Upper lobe of left lung (tissue), 6 donors: ENCODE data around the gene TEAD4. TPM values are rescaled to one million over a fixed set of nuclear protein-coding genes. Genes with fewer than 3 reads are reported as not detected.

Source experiments
- ATAC-seq, 2 donors: fragments of 200-7000 bp; cut with Tn5 transposase; one replicate each; pipeline ENCODE4 v1.9.1; 2022; ENCODE audit warnings: mild to moderate bottlenecking in 2 of 2, moderate library complexity in 2 of 2; ENCODE audit not compliant: low FRiP score in 2 of 2
- DNase-seq, 2 donors: peaks; one replicate each; pipeline ENCODE4 v3.0.0-alpha.2; 2019 to 2020
- H3K27ac ChIP-seq, 4 donors: fragments of 200-600 bp; sonication (generic); one replicate each; pipeline ENCODE4 v1.5.1; 2016 to 2019
- H3K27me3 ChIP-seq, 4 donors: fragments of 200-600 bp; sonication (generic); one replicate each; pipeline ENCODE4 v1.5.1; 2017 to 2019
- H3K36me3 ChIP-seq, 4 donors: fragments of 200-600 bp; sonication (generic); one replicate each; pipeline ENCODE4 v1.5.1; 2016 to 2019
- H3K4me1 ChIP-seq, 4 donors: fragments of 200-600 bp; sonication (generic); one replicate each; pipeline ENCODE4 v1.5.1; 2018 to 2019
- H3K4me3 ChIP-seq, 4 donors: fragments of 200-600 bp; sonication (generic); one replicate each; pipeline ENCODE4 v1.5.1; 2017 to 2019; ENCODE audit warnings: mild to moderate bottlenecking in 2 of 4, moderate library complexity in 1 of 4
- H3K9me3 ChIP-seq, 4 donors: fragments of 200-600 bp; sonication (generic); one replicate each; pipeline ENCODE4 v1.5.1; 2018 to 2019
- CTCF ChIP-seq, 6 experiments: fragments of 450-650 bp in 4 of 6; fragments of 200-600 bp in 2 of 6; sonication (generic) in 2 of 6; IDR thresholded peaks; one replicate each; pipeline ENCODE4 v1.5.1; 2016 to 2019; ENCODE audit warnings: antibody characterized with exemption in 6 of 6
- EP300 ChIP-seq, 4 donors: sonication (generic); formaldehyde crosslinking; IDR thresholded peaks; one replicate each; pipeline ENCODE4 v1.5.1; 2017; ENCODE audit warnings: antibody characterized with exemption in 4 of 4, control low read depth in 2 of 4
- POLR2A ChIP-seq, 4 donors: fragments of 450-650 bp; IDR thresholded peaks; one replicate each; pipeline ENCODE4 v1.5.1; 2016 to 2017; ENCODE audit warnings: antibody characterized with exemption in 4 of 4, mild to moderate bottlenecking in 2 of 4
- POLR2AphosphoS5 ChIP-seq, 2 donors: sonication (generic); formaldehyde crosslinking; IDR thresholded peaks; one replicate each; pipeline ENCODE4 v1.5.1; 2017; ENCODE audit warnings: antibody characterized with exemption in 2 of 2
- WGBS, 2 donors: methylation state at CpG; one replicate each; pipeline ENCODE4 v1.1.5; 2017 to 2018; 5-methylcytosine and 5-hydroxymethylcytosine counted together
- total RNA-seq, 6 donors: library from RNA; depleted of rRNA in 4 of 6; stranded (reverse); fragments of >200 nt in 4 of 6; gene quantifications; one replicate each; pipeline versions ENCODE4 v1.1.0 to v1.2.1, GENCODE V29; 2016 to 2021
- donor health status: DM: no; HTN: no; CAD: no; lungs with moderate emphysema.
- donor health status: DM: no; HTN: yes; CAD: no; lungs with severe emphysema.

Gene TEAD4
- total RNA-seq, 6 donors from 2014 or later, result 14.5 to 52.0 (median 43.2) TPM

GRCh38 chr12:2992724-2993123 is 33.5 kb downstream of the TEAD4 start:
- WGBS, 2 donors, result 81 to 85% methylated on average over 5 of the region's 5 CpGs
- DNase-seq, result no peak
- Histone ChIP-seq H3K4me3 (no peak overlapping the region), H3K4me1 (no peaks in the 10 kb centered on the region), H3K27ac (no peak overlapping the region), H3K9me3 (no peaks in the 10 kb centered on the region), H3K36me3 (peaks cover 0 to 24% (median 2%) of the 10 kb centered on the region in 4 donors), H3K27me3 (no peaks in the 10 kb centered on the region)
- TF ChIP-seq POLR2A (IDR thresholded peaks at IDR 0.05), result no peak
- TF ChIP-seq EP300 (IDR thresholded peaks at IDR 0.05), result no peak
- no peak for TF ChIP-seq POLR2AphosphoS5 (IDR thresholded peaks at IDR 0.05)
- no peak for TF ChIP-seq CTCF (IDR thresholded peaks at IDR 0.05)
- ATAC-seq, result no peak

- TF ChIP-seq POLR2A (IDR thresholded peaks at IDR 0.05) (no peak), POLR2AphosphoS5 (IDR thresholded peaks at IDR 0.05) (no peak), CTCF (IDR thresholded peaks at IDR 0.05) (no peak), EP300 (IDR thresholded peaks at IDR 0.05) (no peak)
- 86 to 91% methylated on average over 10 to 15 of the region's 15 CpGs for WGBS, 2 donors
- ATAC-seq, result no peak
- no peaks in the 10 kb centered on the region for H3K27me3 ChIP-seq
- DNase-seq, result no peak
- peaks cover 0 to 5% (median 0%) of the 10 kb centered on the region in 4 donors for H3K4me1 ChIP-seq
- H3K4me3 ChIP-seq, result no peak overlapping the region
- H3K36me3 ChIP-seq, result peaks cover 0 to 42% (median 4%) of the 10 kb centered on the region in 4 donors
- no peaks in the 10 kb centered on the region for H3K9me3 ChIP-seq
- H3K27ac ChIP-seq, result peak overlapping the region in 2 of 4 donors; percentile 10 to 35
These were observed 38.9 kb downstream of the TEAD4 start for GRCh38 chr12:2997989-2998670.

GRCh38 chr12:2998789-2999264 is 39.6 kb downstream of the TEAD4 start:
- DNase-seq (no peak), ATAC-seq (peak; percentile 4 to 61)
- Histone ChIP-seq H3K4me1 (peaks cover 0 to 6% (median 0%) of the 10 kb centered on the region in 4 donors), H3K9me3 (no peaks in the 10 kb centered on the region), H3K4me3 (no peak overlapping the region), H3K36me3 (peaks cover 0 to 42% (median 4%) of the 10 kb centered on the region in 4 donors), H3K27ac (peak overlapping the region in 1 of 4 donors; percentile 35), H3K27me3 (no peaks in the 10 kb centered on the region)
- TF ChIP-seq EP300 (IDR thresholded peaks at IDR 0.05) (no peak), POLR2AphosphoS5 (IDR thresholded peaks at IDR 0.05) (no peak), CTCF (IDR thresholded peaks at IDR 0.05) (no peak), POLR2A (IDR thresholded peaks at IDR 0.05) (no peak)
- 65 to 89% methylated on average over 3 to 12 of the region's 12 CpGs for WGBS, 2 donors

- TF ChIP-seq POLR2A (IDR thresholded peaks at IDR 0.05), result no peak
- TF ChIP-seq CTCF (IDR thresholded peaks at IDR 0.05), result no peak
- no peak for TF ChIP-seq EP300 (IDR thresholded peaks at IDR 0.05)
- TF ChIP-seq POLR2AphosphoS5 (IDR thresholded peaks at IDR 0.05), result no peak
- WGBS, 2 donors, result 89 to 92% methylated on average over 15 to 19 of the region's 23 CpGs
- Histone ChIP-seq H3K4me1 (peaks cover 0 to 8% (median 4%) of the 10 kb centered on the region in 4 donors), H3K27ac (peak overlapping the region in 1 of 4 donors; percentile 35), H3K27me3 (no peaks in the 10 kb centered on the region), H3K4me3 (no peak overlapping the region), H3K9me3 (no peaks in the 10 kb centered on the region), H3K36me3 (peaks cover 0 to 42% (median 4%) of the 10 kb centered on the region in 4 donors)
- peak in 1 of 2 donors; percentile 52 for DNase-seq
- ATAC-seq, result no peak
These were observed 40.2 kb downstream of the TEAD4 start for GRCh38 chr12:2999265-2999841.
